Epithelial cell of proximal tubule (primary cell): ENCODE results near the gene MYO6. TPM values are rescaled to one million over a fixed set of nuclear protein-coding genes. Genes with fewer than 3 reads are reported as not detected.

Experiments used
- DNase-seq: peaks from one replicate; pipeline ENCODE4 v3.0.0-alpha.2; 2011; ENCODE audit warnings: low read depth
- H3K4me3 ChIP-seq: 2 replicates; pipeline ENCODE4 v1.5.1; 2011; ENCODE audit warnings: low read depth, mild to moderate bottlenecking, low read length
- CTCF ChIP-seq: conservative IDR thresholded peaks from 2 replicates; pipeline ENCODE4 v1.5.1; 2012; ENCODE audit warnings: low read depth, mild to moderate bottlenecking, low read length
- total RNA-seq: library from RNA; depleted of rRNA; stranded (reverse); fragments of >200 nt; gene quantifications from 2 replicates; pipeline ENCODE4 v1.2.3, GENCODE V29; 2015

The MYO6 gene
- total RNA-seq, 1 donor from 2014 or later = 50.7 TPM

GRCh38 chr6:75802366-75802765, 53.3 kb downstream of the MYO6 start:
- DNase-seq = peak; percentile 2
- no peak for TF ChIP-seq CTCF
- H3K4me3 ChIP-seq = no peak overlapping the region

- no peak overlapping the region for H3K4me3 ChIP-seq
- TF ChIP-seq CTCF = no peak
Observed at GRCh38 chr6:75808507-75808906, 59.5 kb downstream of the MYO6 start.

GRCh38 chr6:75812560-75812959, 63.5 kb downstream of the MYO6 start:
- H3K4me3 ChIP-seq = no peak overlapping the region
- TF ChIP-seq CTCF = no peak
- DNase-seq = no peak

More at GRCh38 chr6:75808507-75808906, 59.5 kb downstream of the MYO6 start:
- DNase-seq = no peak

GRCh38 chr6:75813476-75814250, 64.6 kb downstream of the MYO6 start:
- TF ChIP-seq CTCF = no peak
- H3K4me3 ChIP-seq = no peak overlapping the region
- DNase-seq = no peak

- no peak for DNase-seq
- no peak for TF ChIP-seq CTCF
- H3K4me3 ChIP-seq = no peak overlapping the region
Observed at GRCh38 chr6:75815756-75816155, 66.7 kb downstream of the MYO6 start.

GRCh38 chr6:75818098-75818855, 69.2 kb downstream of the MYO6 start:
- H3K4me3 ChIP-seq = no peak overlapping the region
- TF ChIP-seq CTCF = no peak
- DNase-seq = peak; percentile 36
